AG04450 (cell line): ENCODE measurements around the gene KSR2. TPM values are rescaled to one million over a fixed set of nuclear protein-coding genes. Genes with fewer than 3 reads are reported as not detected.

Experiments used
- CTCF ChIA-PET: fragments of 300-600, 350-600 bp; formaldehyde crosslinking; extraction: SDS; loops from one replicate; lab custom pipeline; 2022; ENCODE audit warnings: antibody characterized with exemption, inconsistent platforms; lab: Charles Lee
- POLR2A ChIA-PET: fragments of 350-600 bp; formaldehyde crosslinking; extraction: SDS; loops from one replicate; lab custom pipeline; 2021; ENCODE audit warnings: antibody characterized with exemption, inconsistent platforms; lab: Yijun Ruan, JAX
- DNase-seq: peaks from one replicate; pipeline ENCODE4 v3.0.0-alpha.2; 2011; ENCODE audit warnings: low read depth, low spot score
- H3K27ac ChIP-seq: one replicate; pipeline ENCODE4 v1.5.1; 2012; ENCODE audit warnings: low read depth, low read length, control low read depth
- H3K27me3 ChIP-seq: one replicate; pipeline ENCODE4 v1.6.0; 2012; ENCODE audit warnings: low read length; ENCODE audit not compliant: control insufficient read depth, insufficient read depth
- H3K4me3 ChIP-seq: 2 replicates; pipeline ENCODE4 v1.5.1; 2011; ENCODE audit warnings: mild to moderate bottlenecking, low read depth, low read length, control low read depth
- H3K9me3 ChIP-seq: 2 replicates; pipeline ENCODE4 v1.5.1; 2012; ENCODE audit warnings: low read length; ENCODE audit not compliant: control insufficient read depth, insufficient read depth
- CTCF ChIP-seq: IDR thresholded peaks from 2 replicates; pipeline ENCODE4 v1.5.1; 2011; ENCODE audit warnings: low read depth, low read length, control low read depth, inconsistent platforms
- polyA plus RNA-seq: library from polyadenylated mRNA; depleted of rRNA; stranded (reverse); fragments of >200 nt; gene quantifications from 2 replicates; pipeline ENCODE4 v1.2.3, GENCODE V29; 2011

Gene KSR2
- polyA plus RNA-seq, 1 experiment: not detected

GRCh38 chr12:117703584-117703983, 265.2 kb downstream of the KSR2 start:
- peaks cover 15% of the 10 kb centered on the region; the same call in 1 of the 2 replicates for H3K9me3 ChIP-seq
- H3K4me3 ChIP-seq: no peak overlapping the region
- H3K27me3 ChIP-seq: no peaks in the 10 kb centered on the region
- POLR2A ChIA-PET: no interaction called here
- DNase-seq: no peak
- no peak for TF ChIP-seq CTCF
- no peak overlapping the region for H3K27ac ChIP-seq
- CTCF ChIA-PET: no interaction called here

GRCh38 chr12:117702741-117703140, 266.0 kb downstream of the KSR2 start:
- CTCF ChIA-PET: no interaction called here
- POLR2A ChIA-PET: no interaction called here
- no peak for TF ChIP-seq CTCF

GRCh38 chr12:117699575-117699974, 269.2 kb downstream of the KSR2 start:
- Histone ChIP-seq H3K4me3 (no peak overlapping the region), H3K27me3 (no peaks in the 10 kb centered on the region), H3K27ac (no peak overlapping the region), H3K9me3 (peaks cover 26% of the 10 kb centered on the region)
- DNase-seq: no peak
- CTCF ChIA-PET: no interaction called here
- POLR2A ChIA-PET: no interaction called here
- TF ChIP-seq CTCF: no peak

More at GRCh38 chr12:117702741-117703140, 266.0 kb downstream of the KSR2 start:
- H3K27ac ChIP-seq: no peak overlapping the region
- H3K27me3 ChIP-seq: no peaks in the 10 kb centered on the region
- DNase-seq: no peak
- peaks cover 14% of the 10 kb centered on the region; the same call in 1 of the 2 replicates for H3K9me3 ChIP-seq
- H3K4me3 ChIP-seq: no peak overlapping the region

- ChIA-PET POLR2A (no interaction called here), CTCF (no interaction called here)
- Histone ChIP-seq H3K9me3 (peaks cover 26% of the 10 kb centered on the region), H3K4me3 (no peak overlapping the region), H3K27ac (no peak overlapping the region), H3K27me3 (no peaks in the 10 kb centered on the region)
- DNase-seq: no peak
- TF ChIP-seq CTCF: no peak
These were observed 269.7 kb downstream of the KSR2 start for GRCh38 chr12:117699118-117699517.

- Histone ChIP-seq H3K4me3 (no peak overlapping the region), H3K27ac (no peak overlapping the region), H3K9me3 (peaks cover 21% of the 10 kb centered on the region), H3K27me3 (no peaks in the 10 kb centered on the region)
- CTCF ChIA-PET: no interaction called here
- no peak for TF ChIP-seq CTCF
- POLR2A ChIA-PET: no interaction called here
- DNase-seq: no peak
These were observed 272.8 kb downstream of the KSR2 start for GRCh38 chr12:117695956-117696355.
